Mucosa of descending colon (tissue), 3 donors: ENCODE data around the gene UBE2B. TPM values are rescaled to one million over a fixed set of nuclear protein-coding genes. Genes with fewer than 3 reads are reported as not detected.

Experiments used
- ATAC-seq: fragments of 200-7000 bp; cut with Tn5 transposase; one replicate; pipeline ENCODE4 v1.9.1; 2020; ENCODE audit warnings: mild to moderate bottlenecking, moderate library complexity
- DNase-seq, 3 donors: peaks; one replicate each; pipeline ENCODE4 v3.0.0-alpha.2; 2020
- H3K36me3 ChIP-seq: fragments of 200-600 bp; one replicate; pipeline ENCODE4 v1.8.0; 2021; ENCODE audit warnings: low read depth, mild to moderate bottlenecking
- H3K4me1 ChIP-seq: fragments of 200-600 bp; one replicate; pipeline ENCODE4 v1.8.0; 2021; ENCODE audit warnings: low read depth, mild to moderate bottlenecking
- H3K4me3 ChIP-seq: fragments of 200-600 bp; one replicate; pipeline ENCODE4 v1.8.0; 2021; ENCODE audit warnings: mild to moderate bottlenecking
- H3K9me3 ChIP-seq: fragments of 200-600 bp; one replicate; pipeline ENCODE4 v1.8.0; 2021; ENCODE audit warnings: mild to moderate bottlenecking
- CTCF ChIP-seq: fragments of 200-600 bp; IDR thresholded peaks from one replicate; pipeline ENCODE4 v1.8.0; 2022; ENCODE audit warnings: antibody characterized with exemption, mild to moderate bottlenecking
- intact Hi-C, 2 donors: fragments of 100-400 bp; cut with DNase I in 1 of 2; cut with micrococcal nuclease in 1 of 2; formaldehyde crosslinking; loops; one replicate each; pipeline versions ENCODE4 v1.11.0 to v1.11.1; 2022; cut with DNase I, micrococcal nuclease
- total RNA-seq, 3 donors: library from RNA; stranded (reverse); fragmentation: NEBNext Ultra II Directional in 2 of 3; extraction: Animal tissue kit (Norgen Biotek cat#: 25700) in 2 of 3; gene quantifications; one replicate each; pipeline versions ENCODE4 v1.2.1 to v1.2.4, GENCODE V29; 2021 to 2023
- donor health status: DM: no; HTN: no; CAD: no; lungs with moderate emphysema.
- donor health status: DM: no; HTN: no; CAD: no.
- donor health status: DM: no; HTN: yes; CAD: no.

Gene UBE2B
- total RNA-seq, 3 donors from 2014 or later = 84.4 to 99.5 (median 89.5) TPM

DNA sequence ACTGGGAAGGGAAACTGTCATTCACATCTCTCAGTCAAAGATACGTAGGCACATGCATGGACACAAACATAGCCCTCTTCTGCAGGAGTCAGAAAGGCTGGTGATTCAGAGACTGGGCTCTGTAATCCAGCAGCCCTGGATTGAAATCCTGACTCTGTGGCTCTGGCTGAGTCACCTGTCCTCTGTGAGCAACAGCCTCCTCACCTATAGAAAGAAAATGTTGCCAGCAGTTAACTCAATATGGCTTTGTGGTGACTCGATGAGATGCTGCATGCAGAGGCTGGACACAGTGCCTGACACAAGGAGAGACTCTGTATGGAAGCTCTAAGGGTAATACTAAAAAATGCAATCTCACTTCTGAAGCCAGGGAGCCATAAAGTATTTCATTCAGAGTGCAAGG lies 64.2 kb downstream of the UBE2B start:
- H3K36me3 ChIP-seq = no peaks in the 10 kb centered on the region
- no peak overlapping the region for H3K4me3 ChIP-seq
- H3K4me1 ChIP-seq = peaks cover 31% of the 10 kb centered on the region
- intact Hi-C loops = no loop called here
- DNase-seq (no peak), ATAC-seq (peak; percentile 2)
- TF ChIP-seq CTCF = no peak
- H3K9me3 ChIP-seq = no peaks in the 10 kb centered on the region

DNA sequence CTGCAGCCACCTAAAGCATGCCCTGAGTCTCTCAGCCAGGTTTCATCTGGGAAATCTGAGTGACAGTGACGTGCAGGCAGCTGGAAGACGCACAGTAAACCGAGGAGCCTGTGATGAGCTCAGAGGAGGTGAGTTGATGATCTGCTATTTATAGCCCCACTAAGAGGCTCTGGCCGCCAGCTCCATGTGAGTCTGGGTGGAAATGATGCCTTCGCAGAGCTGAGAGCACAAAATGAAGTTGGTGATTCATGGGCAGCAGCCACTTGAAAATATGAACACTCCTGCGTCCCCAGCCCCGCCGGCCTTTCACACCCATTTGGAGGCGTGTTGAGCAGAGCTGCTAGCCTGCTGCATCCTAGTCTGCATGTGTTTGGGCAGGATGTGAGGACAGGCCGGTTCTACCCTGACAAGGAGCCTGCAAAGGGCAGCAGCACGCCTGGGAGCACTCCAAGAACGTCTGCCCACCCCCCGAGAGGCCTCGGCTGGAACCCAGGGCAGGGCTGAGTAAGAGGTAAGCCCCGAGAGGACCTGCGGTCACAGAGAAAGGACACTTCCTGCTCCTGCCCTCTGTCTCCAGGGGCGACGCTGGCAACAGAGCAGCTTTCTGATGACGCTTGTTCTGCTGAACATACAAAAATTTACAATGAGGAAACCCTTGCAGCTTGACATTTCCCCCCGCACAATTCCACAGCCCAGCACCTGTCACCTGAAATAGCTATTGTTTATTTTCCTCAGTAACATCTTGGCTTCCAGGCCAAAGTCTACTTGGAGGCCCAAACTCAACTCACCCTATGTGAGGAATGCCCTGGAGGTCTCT lies 65.4 kb downstream of the UBE2B start:
- DNase-seq (peak; percentile 76 to 90 (median 84)), ATAC-seq (peak; percentile 90)
- Histone ChIP-seq H3K4me1 (peaks cover 31% of the 10 kb centered on the region), H3K36me3 (no peaks in the 10 kb centered on the region), H3K9me3 (no peaks in the 10 kb centered on the region), H3K4me3 (no peak overlapping the region)
- TF ChIP-seq CTCF = no peak
- intact Hi-C loops = no loop called here

- H3K4me3 ChIP-seq = no peak overlapping the region
- ATAC-seq (no peak), DNase-seq (no peak)
- peaks cover 31% of the 10 kb centered on the region for H3K4me1 ChIP-seq
- intact Hi-C loops = no loop called here
- H3K36me3 ChIP-seq = no peaks in the 10 kb centered on the region
- H3K9me3 ChIP-seq = no peaks in the 10 kb centered on the region
- no peak for TF ChIP-seq CTCF
Observed at GRCh38 chr5:134437340-134437846, 66.0 kb downstream of the UBE2B start.

- no peaks in the 10 kb centered on the region for H3K36me3 ChIP-seq
- ATAC-seq = no peak
- H3K4me3 ChIP-seq = no peak overlapping the region
Observed at GRCh38 chr5:134437847-134438581, 66.6 kb downstream of the UBE2B start.

GRCh38 chr5:134438721-134439123 lies 67.4 kb downstream of the UBE2B start:
- intact Hi-C loops = no loop called here
- Histone ChIP-seq H3K4me3 (no peak overlapping the region), H3K9me3 (no peaks in the 10 kb centered on the region), H3K36me3 (no peaks in the 10 kb centered on the region), H3K4me1 (peaks cover 31% of the 10 kb centered on the region)
- ATAC-seq (no peak), DNase-seq (no peak)
- TF ChIP-seq CTCF = no peak

More at GRCh38 chr5:134437847-134438581, 66.6 kb downstream of the UBE2B start:
- DNase-seq = no peak
- H3K4me1 ChIP-seq = peaks cover 31% of the 10 kb centered on the region
- intact Hi-C loops = no loop called here
- H3K9me3 ChIP-seq = no peaks in the 10 kb centered on the region
- TF ChIP-seq CTCF = no peak
